ENCODE results near the gene ACTR3. TPM values are rescaled to one million over a fixed set of nuclear protein-coding genes. Genes with fewer than 3 reads are reported as not detected.
"Not testable (repeated sequence)": the region's sequence is repeated elsewhere in the genome, so short reads cannot be mapped to it uniquely, and the experiment has no call there.

Gene ACTR3
- 340 and 478 TPM in 2 replicates for polyA plus RNA-seq (2011; rRNA removed)
- 266 and 296 TPM in 2 replicates for polyA minus RNA-seq (2011; rRNA and poly(A)+ RNA removed)

- ChIA-PET CTCF (interaction anchor here (0.5 kb wide), 1 partner anchor 1817 kb away, joined by 3 read pairs; no protein-coding TSS in a partner anchor), POLR2A (interaction anchor here (0.6 to 2.6 kb wide), 4 partner anchors 9 to 133 kb away, joined by 3 to 9 read pairs (median 7); partner anchors contain the start of gene SLC35F5)
- TF ChIP-seq CTCF (IDR thresholded peaks at IDR 0.05; ENCODE audit: insufficient read depth, low read depth, low read length): 0 out of 2 replicates have a peak, but pooled peaks have one; percentile 6
- peak within 1 kb of the TSS; percentile 96 for H3K4me3 ChIP-seq (ENCODE audit: low read depth, low read length)
- no peaks in the 10 kb centered on the region for H3K36me3 ChIP-seq (ENCODE audit: control insufficient read depth, insufficient read depth, low read length)
- DNase-seq (ENCODE audit: low read depth): peak; percentile 92
- H3K27me3 ChIP-seq (ENCODE audit: control insufficient read depth, insufficient read depth, low read length): no peaks in the 10 kb centered on the region
Observed at GRCh38 chr2:113889471-113890252, at the start of gene ACTR3. Gene ACTR3 (plus strand): TSS chr2:113890089. CDS start chr2:113890280, 191 bp downstream.

GRCh38 chr2:113840518-113840917 lies 49.4 kb upstream of the ACTR3 start:
- ChIA-PET POLR2A (no interaction called here), CTCF (no interaction called here)
- Histone ChIP-seq H3K27me3 (ENCODE audit: control insufficient read depth, insufficient read depth, low read length) (no peaks in the 10 kb centered on the region), H3K36me3 (ENCODE audit: control insufficient read depth, insufficient read depth, low read length) (no peaks in the 10 kb centered on the region), H3K4me3 (ENCODE audit: low read depth, low read length) (no peak overlapping the region)
- DNase-seq (ENCODE audit: low read depth): no peak
- TF ChIP-seq CTCF (IDR thresholded peaks at IDR 0.05; ENCODE audit: insufficient read depth, low read depth, low read length): no peak

GRCh38 chr2:113842919-113843736 lies 46.8 kb upstream of the ACTR3 start:
- DNase-seq (ENCODE audit: low read depth): no peak
- H3K36me3 ChIP-seq (ENCODE audit: control insufficient read depth, insufficient read depth, low read length): no peaks in the 10 kb centered on the region
- ChIA-PET POLR2A (no interaction called here), CTCF (interaction anchor here (0.9 kb wide), 1 partner anchor 14 kb away, joined by 3 read pairs; no protein-coding TSS in a partner anchor)
- no peaks in the 10 kb centered on the region for H3K27me3 ChIP-seq (ENCODE audit: control insufficient read depth, insufficient read depth, low read length)
- no peak overlapping the region for H3K4me3 ChIP-seq (ENCODE audit: low read depth, low read length)
- no peak for TF ChIP-seq CTCF (IDR thresholded peaks at IDR 0.05; ENCODE audit: insufficient read depth, low read depth, low read length)

GRCh38 chr2:113843737-113844050 lies 46.2 kb upstream of the ACTR3 start:
- not testable (repeated sequence) for H3K27me3 ChIP-seq (ENCODE audit: control insufficient read depth, insufficient read depth, low read length); DNase-seq (ENCODE audit: low read depth); H3K4me3 ChIP-seq (ENCODE audit: low read depth, low read length); H3K36me3 ChIP-seq (ENCODE audit: control insufficient read depth, insufficient read depth, low read length)
- POLR2A ChIA-PET: interaction anchor here (0.5 kb wide), 1 partner anchor 45 kb away, joined by 19 read pairs; no protein-coding TSS in a partner anchor
- CTCF ChIA-PET: interaction anchor here (0.9 kb wide), 1 partner anchor 14 kb away, joined by 3 read pairs; no protein-coding TSS in a partner anchor

- ChIA-PET POLR2A (no interaction called here), CTCF (interaction anchor here (0.6 kb wide), 1 partner anchor 98 kb away, joined by 3 read pairs; no protein-coding TSS in a partner anchor)
- no peak for DNase-seq (ENCODE audit: low read depth)
- Histone ChIP-seq H3K36me3 (ENCODE audit: control insufficient read depth, insufficient read depth, low read length) (no peaks in the 10 kb centered on the region), H3K4me3 (ENCODE audit: low read depth, low read length) (no peak overlapping the region), H3K27me3 (ENCODE audit: control insufficient read depth, insufficient read depth, low read length) (no peaks in the 10 kb centered on the region)
- no peak for TF ChIP-seq CTCF (IDR thresholded peaks at IDR 0.05; ENCODE audit: insufficient read depth, low read depth, low read length)
Observed at GRCh38 chr2:113845261-113845660, 44.6 kb upstream of the ACTR3 start.

- CTCF ChIA-PET; DNase-seq (ENCODE audit: low read depth); H3K4me3 ChIP-seq (ENCODE audit: low read depth, low read length); H3K27me3 ChIP-seq (ENCODE audit: control insufficient read depth, insufficient read depth, low read length); POLR2A ChIA-PET; H3K36me3 ChIP-seq (ENCODE audit: control insufficient read depth, insufficient read depth, low read length): not testable (repeated sequence)
Observed at GRCh38 chr2:113845796-113846195, 44.1 kb upstream of the ACTR3 start.

Data from BJ (cell line).